HL-60 (cell line): ENCODE data around the gene WWOX.

Source experiments
- CTCF ChIP-seq: IDR thresholded peaks from one replicate; pipeline ENCODE4 v1.5.1; 2011; ENCODE audit warnings: low read length, control low read depth, inconsistent platforms; ENCODE audit not compliant: insufficient read depth
- GABPA ChIP-seq: IDR thresholded peaks from 2 replicates; pipeline ENCODE4 v1.6.1; 2012; ENCODE audit warnings: low read depth
- POLR2AphosphoS5 ChIP-seq: IDR thresholded peaks from 2 replicates; pipeline ENCODE4 v1.6.1; 2012; ENCODE audit warnings: low read depth
- REST ChIP-seq: IDR thresholded peaks from 2 replicates; pipeline ENCODE4 v1.6.1; 2012; ENCODE audit warnings: low read depth; ENCODE audit not compliant: insufficient replicate concordance

DNA sequence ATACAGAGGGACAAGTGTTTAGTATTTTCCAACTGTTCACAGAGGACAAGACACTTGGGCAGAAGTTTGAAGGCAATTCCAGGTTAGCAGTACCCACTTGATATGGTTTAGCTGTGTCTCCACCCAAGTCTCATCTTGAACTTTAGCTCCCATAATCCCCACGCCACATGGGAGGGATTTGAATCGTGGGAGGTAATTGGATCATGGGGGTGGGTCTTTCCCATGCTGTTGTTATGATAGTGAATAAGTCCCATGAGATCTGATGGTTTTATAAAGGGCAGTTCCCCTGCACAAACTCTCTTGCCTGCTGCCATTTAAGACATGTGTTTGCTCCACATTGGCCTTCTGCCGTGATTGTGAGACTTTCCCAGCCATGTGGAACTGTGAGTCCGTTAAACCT is 832.2 kb downstream of the WWOX start:
- TF ChIP-seq CTCF (no peak), POLR2AphosphoS5 (no peak), REST (no peak), GABPA (no peak)
